H9 (cell line): ENCODE measurements around the gene SNUPN. TPM values are rescaled to one million over a fixed set of nuclear protein-coding genes. Genes with fewer than 3 reads are reported as not detected.

Experiments
- DNase-seq: peaks from one replicate; pipeline ENCODE4 v3.0.0-alpha.2; 2017
- H2AFZ ChIP-seq: one replicate; pipeline ENCODE4 v1.6.1; 2013; ENCODE audit warnings: mild to moderate bottlenecking, low read length, control low read depth, moderate library complexity
- H2AK5ac ChIP-seq: 2 replicates; pipeline ENCODE4 v1.6.1; 2013; ENCODE audit warnings: low read length, control low read depth, mixed read lengths; ENCODE audit not compliant: insufficient read length
- H2BK120ac ChIP-seq: one replicate; pipeline ENCODE4 v1.6.1; 2013; ENCODE audit warnings: low read depth, mild to moderate bottlenecking, low read length, control low read depth, inconsistent platforms; ENCODE audit not compliant: poor library complexity, severe bottlenecking
- H2BK12ac ChIP-seq: 2 replicates; pipeline ENCODE4 v1.6.1; 2013; ENCODE audit warnings: low read length, control low read depth, mixed read lengths, low read depth; ENCODE audit not compliant: insufficient read length
- H2BK15ac ChIP-seq: 2 replicates; pipeline ENCODE4 v1.6.1; 2013; ENCODE audit warnings: low read depth, low read length, control low read depth
- H2BK20ac ChIP-seq: one replicate; pipeline ENCODE4 v1.6.1; 2013; ENCODE audit warnings: low read depth, mild to moderate bottlenecking, low read length, control low read depth, inconsistent platforms; ENCODE audit not compliant: poor library complexity, severe bottlenecking
- H2BK5ac ChIP-seq: 2 replicates; pipeline ENCODE4 v1.6.1; 2013; ENCODE audit warnings: low read length, control low read depth, mixed read lengths; ENCODE audit not compliant: insufficient read length
- H3K14ac ChIP-seq: 2 replicates; pipeline ENCODE4 v1.6.1; 2013; ENCODE audit warnings: low read length, control low read depth; ENCODE audit not compliant: insufficient read depth
- H3K18ac ChIP-seq: 2 replicates; pipeline ENCODE4 v1.6.1; 2013; ENCODE audit warnings: low read depth, mild to moderate bottlenecking, mixed read lengths, low read length, control low read depth; ENCODE audit not compliant: insufficient read length
- H3K23ac ChIP-seq: 2 replicates; pipeline ENCODE4 v1.6.1; 2013; ENCODE audit warnings: low read length, control low read depth, mixed read lengths, low read depth; ENCODE audit not compliant: insufficient read length
- H3K23me2 ChIP-seq: 2 replicates; pipeline ENCODE4 v1.6.1; 2013; ENCODE audit warnings: low read depth, mild to moderate bottlenecking, mixed read lengths, low read length, control low read depth; ENCODE audit not compliant: insufficient read length, poor library complexity, severe bottlenecking
- H3K27ac ChIP-seq: 2 replicates; pipeline ENCODE4 v1.5.1; 2013; ENCODE audit warnings: low read length, control low read depth, mixed read lengths, low read depth; ENCODE audit not compliant: insufficient read length
- H3K27me3 ChIP-seq: 2 replicates; pipeline ENCODE4 v1.6.1; 2013; ENCODE audit warnings: low read length, control low read depth, inconsistent platforms; ENCODE audit not compliant: insufficient read depth
- H3K4ac ChIP-seq: 2 replicates; pipeline ENCODE4 v1.6.1; 2013; ENCODE audit warnings: low read depth, mild to moderate bottlenecking, control low read depth, inconsistent platforms, low read length, moderate library complexity
- H3K4me1 ChIP-seq: 2 replicates; pipeline ENCODE4 v1.6.1; 2013; ENCODE audit warnings: low read length, control low read depth, inconsistent platforms; ENCODE audit not compliant: insufficient read depth
- H3K4me2 ChIP-seq: 2 replicates; pipeline ENCODE4 v1.6.1; 2013; ENCODE audit warnings: low read length, control low read depth, mixed read lengths; ENCODE audit not compliant: insufficient read length, insufficient read depth
- H3K56ac ChIP-seq: 2 replicates; pipeline ENCODE4 v1.6.1; 2013; ENCODE audit warnings: low read depth, mild to moderate bottlenecking, mixed read lengths, low read length, control low read depth; ENCODE audit not compliant: insufficient read length
- H3K79me1 ChIP-seq: 2 replicates; pipeline ENCODE4 v1.6.1; 2013; ENCODE audit warnings: low read depth, mild to moderate bottlenecking, moderate library complexity, low read length, control low read depth, inconsistent platforms; ENCODE audit not compliant: insufficient read depth, poor library complexity, severe bottlenecking
- H3K79me2 ChIP-seq: 2 replicates; pipeline ENCODE4 v1.6.1; 2013; ENCODE audit warnings: low read length, control low read depth, inconsistent platforms; ENCODE audit not compliant: insufficient read depth
- H3K9ac ChIP-seq: 2 replicates; pipeline ENCODE4 v1.6.1; 2013; ENCODE audit warnings: low read length, control low read depth, mixed read lengths; ENCODE audit not compliant: insufficient read length; ENCODE audit errors: extremely low read depth
- H3K9me3 ChIP-seq: one replicate; pipeline ENCODE4 v1.6.1; 2013; ENCODE audit warnings: low read depth, low read length, inconsistent platforms; ENCODE audit not compliant: control insufficient read depth
- H3T11ph ChIP-seq: one replicate; pipeline ENCODE4 v1.6.1; 2013; ENCODE audit warnings: mild to moderate bottlenecking, low read length, control low read depth, inconsistent platforms
- H4K20me1 ChIP-seq: one replicate; pipeline ENCODE4 v1.6.1; 2013; ENCODE audit not compliant: control insufficient read depth, insufficient read length, insufficient read depth
- H4K5ac ChIP-seq: 2 replicates; pipeline ENCODE4 v1.6.1; 2013; ENCODE audit warnings: low read depth, mild to moderate bottlenecking, mixed read lengths, low read length, control low read depth; ENCODE audit not compliant: insufficient read length
- H4K8ac ChIP-seq: replicated peaks from 2 replicates; pipeline ENCODE4 v1.6.1; 2013; ENCODE audit warnings: low read length, control low read depth, mixed read lengths, low read depth; ENCODE audit not compliant: insufficient read length
- H4K91ac ChIP-seq: 2 replicates; pipeline ENCODE4 v1.6.1; 2013; ENCODE audit warnings: low read depth, mild to moderate bottlenecking, moderate library complexity, mixed read lengths, low read length, control low read depth; ENCODE audit not compliant: insufficient read length
- H3K27ac Mint-ChIP-seq, 3 experiments: 2 replicates in 2 of 3; 3 replicates in 1 of 3; pipeline ENCODE4 v1.8.0; 2020 to 2021; ENCODE audit warnings: mixed read lengths in 3 of 3, mild to moderate bottlenecking in 1 of 3, moderate library complexity in 1 of 3
- H3K27me3 Mint-ChIP-seq: 2 replicates; pipeline ENCODE4 v1.8.0; 2021; ENCODE audit warnings: low read depth, mild to moderate bottlenecking, moderate library complexity, mixed read lengths
- H3K36me3 Mint-ChIP-seq, 3 experiments: 2 replicates in 2 of 3; 3 replicates in 1 of 3; pipeline ENCODE4 v1.8.0; 2020 to 2021; ENCODE audit warnings: low read depth in 3 of 3, mixed read lengths in 3 of 3; ENCODE audit not compliant: insufficient read depth in 1 of 3
- H3K4me1 Mint-ChIP-seq, 2 experiments: 2 replicates each; pipeline ENCODE4 v1.8.0; 2020; ENCODE audit warnings: mixed read lengths in 2 of 2
- H3K4me3 Mint-ChIP-seq, 2 experiments: 2 replicates in 1 of 2; 3 replicates in 1 of 2; pipeline ENCODE4 v1.8.0; 2020 to 2021; ENCODE audit warnings: mild to moderate bottlenecking in 2 of 2, mixed read lengths in 2 of 2, moderate library complexity in 1 of 2
- H3K9me3 Mint-ChIP-seq, 2 experiments: 2 replicates in 1 of 2; 3 replicates in 1 of 2; pipeline ENCODE4 v1.8.0; 2020; ENCODE audit warnings: mild to moderate bottlenecking in 2 of 2, mixed read lengths in 2 of 2, moderate library complexity in 1 of 2
- CTCF ChIP-seq: fragments of 200-600 bp; sonication (generic); conservative IDR thresholded peaks from 3 replicates; pipeline ENCODE4 v1.8.0; 2021; ENCODE audit warnings: antibody characterized with exemption, mild to moderate bottlenecking
- WGBS: extraction: QIAGEN DNeasy Blood & Tissue Kit; methylation state at CpG from one replicate; pipeline ENCODE4 v1.1.7; 2013; ENCODE audit warnings: missing lambda C conversion rate, low lambda C conversion rate, mixed read lengths; ENCODE audit not compliant: insufficient read length; ENCODE audit errors: extremely low coverage; 5-methylcytosine and 5-hydroxymethylcytosine counted together
- total RNA-seq: library from RNA; stranded (reverse); gene quantifications from 2 replicates; pipeline ENCODE4 v1.2.1, GENCODE V29; 2021

The SNUPN gene
- total RNA-seq, 1 experiment from 2014 or later: 32.7 TPM

- no peak overlapping the region for H3K56ac ChIP-seq
- no peak overlapping the region for H3K27ac ChIP-seq
- no peak overlapping the region for H2BK15ac ChIP-seq
- Mint-ChIP-seq H3K4me3 (peak overlapping the region; percentile 91 to 99), H3K27me3 (no peaks in the 10 kb centered on the region), H3K4me1 (peaks cover 30 to 33% of the 10 kb centered on the region in 2 experiments), H3K27ac (peak overlapping the region in 2 of 3 experiments; percentile 87 to 93; a peak in 4 of 7 replicates), H3K9me3 (no peaks in the 10 kb centered on the region), H3K36me3 (peaks cover 0 to 4% (median 3%) of the 10 kb centered on the region in 3 experiments; a peak in 2 of 7 replicates)
- H3K4me2 ChIP-seq: peak overlapping the region; percentile 79
- H2AK5ac ChIP-seq: no peak overlapping the region
- H3K9me3 ChIP-seq: no peaks in the 10 kb centered on the region
- H4K20me1 ChIP-seq: no peaks in the 10 kb centered on the region
- H3K4ac ChIP-seq: no peak overlapping the region
- H2BK12ac ChIP-seq: no peak overlapping the region
- no peak for DNase-seq
- H4K91ac ChIP-seq: no peak overlapping the region
- H3K9ac ChIP-seq: peak overlapping the region; percentile 51
- peaks cover 2% of the 10 kb centered on the region for H3K4me1 ChIP-seq
- no peak overlapping the region for H2BK5ac ChIP-seq
- no peak overlapping the region for H3T11ph ChIP-seq
- no CpG with 5 or more reads among the region's 13 CpGs for WGBS
- peaks cover 4% of the 10 kb centered on the region for H3K79me1 ChIP-seq
- H3K14ac ChIP-seq: no peak overlapping the region
- H4K8ac ChIP-seq: no peak overlapping the region
- no peaks in the 10 kb centered on the region for H3K27me3 ChIP-seq
- H3K23ac ChIP-seq: no peak overlapping the region
- no peak overlapping the region for H2BK120ac ChIP-seq
- no peak overlapping the region for H2BK20ac ChIP-seq
- no peak overlapping the region for H2AFZ ChIP-seq
- peaks cover 10% of the 10 kb centered on the region for H3K23me2 ChIP-seq
- peaks cover 18% of the 10 kb centered on the region; the same call in 1 of the 2 replicates for H3K79me2 ChIP-seq
- H4K5ac ChIP-seq: no peak overlapping the region
- TF ChIP-seq CTCF: no peak
- H3K18ac ChIP-seq: no peak overlapping the region
Observed at GRCh38 chr15:75577401-75578172, 47.9 kb downstream of the SNUPN start.
